DOHH2 (cell line): Measurements from ENCODE around the gene RAMP1.

Experiments
- CTCF ChIP-seq: fragments of 200-600 bp; sonication (generic); IDR thresholded peaks from one replicate; pipeline ENCODE4 v1.5.1; 2014; ENCODE audit warnings: antibody characterized with exemption, mild to moderate bottlenecking, low read depth, low read length; ENCODE audit not compliant: poor library complexity, severe bottlenecking
- EZH2phosphoT487 ChIP-seq: fragments of 200-600 bp; sonication (generic); IDR thresholded peaks from 2 replicates; pipeline ENCODE4 v1.6.1; 2017; ENCODE audit warnings: borderline replicate concordance, mild to moderate bottlenecking, antibody characterized with exemption, low read length, moderate library complexity, mixed read lengths

GRCh38 chr2:237889811-237890210 lies 30.4 kb downstream of the RAMP1 start:
- TF ChIP-seq CTCF: no peak
- TF ChIP-seq EZH2phosphoT487: no peak
